GM12878 (cell line): ENCODE results near the gene TOX2. TPM values are rescaled to one million over a fixed set of nuclear protein-coding genes. Genes with fewer than 3 reads are reported as not detected.

Experiments
- ATAC-seq: fragments of 200-7000 bp; cut with Tn5 transposase; 3 replicates; pipeline ENCODE4 v1.9.1; 2020; ENCODE audit warnings: mild to moderate bottlenecking, moderate library complexity
- BruUV-seq: library from RNA; stranded (reverse); fragments of 400-500 nt; replicated peaks from 2 replicates; lab custom pipeline; 2021; lab: Mats Ljungman, UMichigan
- CTCF ChIA-PET: fragments of 300-600 bp; sonication (Branson Sonifier 250); formaldehyde crosslinking; extraction: SDS; loops from one replicate; lab custom pipeline; 2021; ENCODE audit warnings: inconsistent platforms; lab: Yijun Ruan, JAX
- POLR2A ChIA-PET: fragments of 350-600 bp; formaldehyde crosslinking; extraction: SDS; loops from one replicate; lab custom pipeline; 2021; ENCODE audit warnings: inconsistent platforms; lab: Charles Lee
- RAD21 ChIA-PET: fragments of 300-600 bp; sonication (Branson Sonifier 250); formaldehyde crosslinking; loops from one replicate; lab custom pipeline; 2023; ENCODE audit warnings: antibody characterized with exemption; ENCODE audit not compliant: unreplicated experiment; lab: Charles Lee
- SMC1A ChIA-PET: fragments of 300-600 bp; sonication (Branson Sonifier 250); formaldehyde crosslinking; loops from one replicate; lab custom pipeline; 2023; ENCODE audit not compliant: unreplicated experiment, uncharacterized antibody; lab: Charles Lee
- DNase-seq: peaks from one replicate; pipeline ENCODE4 v3.0.0-alpha.2; 2011; ENCODE audit warnings: low read depth, low spot score
- FAIRE-seq: peaks from 3 replicates; lab custom pipeline; 2011; peaks lifted over from hg19 to GRCh38; lab: Jason Lieb, UNC
- H2AFZ ChIP-seq: 2 replicates; pipeline ENCODE4 v1.6.0; 2011; ENCODE audit warnings: low read depth, low read length, control low read depth; ENCODE audit not compliant: control insufficient read depth
- H3K27ac ChIP-seq: 2 replicates; pipeline ENCODE4 v1.5.1; 2011; ENCODE audit warnings: control low read depth; ENCODE audit not compliant: control insufficient read depth, insufficient read depth
- H3K27me3 ChIP-seq, 2 experiments: replicated peaks in 1 of 2; 2 replicates each; pipeline versions ENCODE4 v1.6.0 to v1.6.1; 2011; ENCODE audit warnings: low read length in 1 of 2; ENCODE audit not compliant: control insufficient read depth in 2 of 2, insufficient read depth in 2 of 2
- H3K36me3 ChIP-seq, 2 experiments: 2 replicates each; pipeline ENCODE4 v1.5.1; 2011; ENCODE audit warnings: low read length in 1 of 2; ENCODE audit not compliant: control insufficient read depth in 2 of 2, insufficient read depth in 2 of 2
- H3K4me1 ChIP-seq: 2 replicates; pipeline ENCODE4 v1.6.1; 2011; ENCODE audit warnings: mild to moderate bottlenecking, low read length, moderate library complexity, mixed read lengths; ENCODE audit not compliant: control insufficient read depth, insufficient read depth
- H3K4me2 ChIP-seq: 2 replicates; pipeline ENCODE4 v1.6.0; 2011; ENCODE audit warnings: control low read depth; ENCODE audit not compliant: control insufficient read depth, insufficient read depth
- H3K4me3 ChIP-seq: fragments of 200-600 bp; sonication (generic); 2 replicates; pipeline ENCODE4 v1.5.1; 2016
- H3K79me2 ChIP-seq: 2 replicates; pipeline ENCODE4 v1.6.0; 2011; ENCODE audit warnings: low read length; ENCODE audit not compliant: control insufficient read depth, insufficient read depth
- H3K9ac ChIP-seq: 2 replicates; pipeline ENCODE4 v1.8.0; 2011; ENCODE audit warnings: low read length, control low read depth, mixed read lengths; ENCODE audit not compliant: control insufficient read depth, insufficient read depth
- H3K9me3 ChIP-seq: replicated peaks from 3 replicates; pipeline ENCODE4 v1.5.1; 2011; ENCODE audit warnings: mild to moderate bottlenecking, low read length; ENCODE audit not compliant: control insufficient read depth, insufficient read depth
- H4K20me1 ChIP-seq: 2 replicates; pipeline ENCODE4 v1.6.0; 2011; ENCODE audit not compliant: control insufficient read depth, insufficient read depth
- ESRRA ChIP-seq: IDR thresholded peaks from 2 replicates; pipeline ENCODE4 v1.6.1; 2012; ENCODE audit warnings: mild to moderate bottlenecking, low read length, improper control_type of control experiment
- FOXM1 ChIP-seq: IDR thresholded peaks from 2 replicates; pipeline ENCODE4 v1.6.1; 2012; ENCODE audit warnings: low read depth, mild to moderate bottlenecking, inconsistent platforms, low read length, moderate library complexity
- IKZF2 ChIP-seq, 2 experiments: fragments of 450-650 bp; IDR thresholded peaks; 2 replicates each; pipeline ENCODE4 v1.6.1; 2017; ENCODE audit warnings: mild to moderate bottlenecking in 2 of 2, moderate library complexity in 2 of 2
- NFYB ChIP-seq: IDR thresholded peaks from 2 replicates; pipeline ENCODE4 v1.6.1; 2011; ENCODE audit warnings: low read depth, mild to moderate bottlenecking, low read length, improper control_type of control experiment, moderate library complexity; ENCODE audit not compliant: insufficient read depth
- PAX5 ChIP-seq: IDR thresholded peaks from 2 replicates; pipeline ENCODE4 v1.6.1; 2011; ENCODE audit warnings: low read depth, low read length, borderline replicate concordance
- RELA ChIP-seq: fragments of 450-650 bp; IDR thresholded peaks from 2 replicates; pipeline ENCODE4 v1.8.0; 2014; ENCODE audit warnings: borderline replicate concordance; ENCODE audit not compliant: partially characterized antibody
- ZNF24 ChIP-seq: fragments of 450-650 bp; IDR thresholded peaks from 2 replicates; pipeline ENCODE4 v1.6.1; 2017; ENCODE audit warnings: antibody characterized with exemption, mild to moderate bottlenecking
- ZNF384 ChIP-seq: IDR thresholded peaks from 2 replicates; pipeline ENCODE4 v1.6.1; 2012; ENCODE audit warnings: low read depth, mild to moderate bottlenecking, low read length, improper control_type of control experiment, borderline replicate concordance
- WGBS: methylation state at CpG from one replicate; pipeline ENCODE4 v1.1.6; 2016; ENCODE audit warnings: low lambda C conversion rate; ENCODE audit not compliant: insufficient replicate concordance, insufficient coverage; ENCODE audit errors: missing lambda C conversion rate; 5-methylcytosine and 5-hydroxymethylcytosine counted together
- in situ Hi-C: fragments of 300-500 bp; cut with MboI; formaldehyde crosslinking; loops from 9 replicates; pipeline ENCODE4 v1.14.3; 2018; ENCODE audit warnings: mixed read lengths
- intact Hi-C: fragments of 100-400 bp; cut with micrococcal nuclease; formaldehyde crosslinking; loops from one replicate; pipeline ENCODE4 v1.14.2; 2022; ENCODE audit not compliant: unreplicated experiment
- polyA plus RNA-seq, 11 experiments: library from polyadenylated mRNA; depleted of rRNA in 4 of 11; unstranded in 6 of 11; stranded (reverse) in 5 of 11; fragments of >200 nt; fragmentation: Nextera tagmentation in 4 of 11; fragmentation: Illumina TruSeq in 1 of 11; extraction: Ambion mirVana in 4 of 11; extraction: Trizol in 1 of 11; gene quantifications; 1 replicate in 1 of 11; 2 replicates in 10 of 11; pipeline versions ENCODE4 v1.2.1 to v1.2.3, GENCODE V29; 2011 to 2016; ENCODE audit warnings: inconsistent platforms in 2 of 11, missing spikeins in 2 of 11, low read depth in 1 of 11
- total RNA-seq, 4 experiments: library from RNA; depleted of rRNA in 3 of 4; stranded (reverse); fragments of >200 nt in 3 of 4; fragmentation: Illumina TruSeq in 1 of 4; extraction: Trizol in 1 of 4; gene quantifications; 2 replicates each; pipeline versions ENCODE4 v1.2.1 to v1.2.3, GENCODE V29; 2013 to 2021

The TOX2 gene
- total and polyA plus RNA-seq, 10 of the 15 experiments (the other 5 are each of a cell fraction or from before 2014, with no cell fraction given) = 2.6 to 40.5 (median 7.9) TPM

DNA sequence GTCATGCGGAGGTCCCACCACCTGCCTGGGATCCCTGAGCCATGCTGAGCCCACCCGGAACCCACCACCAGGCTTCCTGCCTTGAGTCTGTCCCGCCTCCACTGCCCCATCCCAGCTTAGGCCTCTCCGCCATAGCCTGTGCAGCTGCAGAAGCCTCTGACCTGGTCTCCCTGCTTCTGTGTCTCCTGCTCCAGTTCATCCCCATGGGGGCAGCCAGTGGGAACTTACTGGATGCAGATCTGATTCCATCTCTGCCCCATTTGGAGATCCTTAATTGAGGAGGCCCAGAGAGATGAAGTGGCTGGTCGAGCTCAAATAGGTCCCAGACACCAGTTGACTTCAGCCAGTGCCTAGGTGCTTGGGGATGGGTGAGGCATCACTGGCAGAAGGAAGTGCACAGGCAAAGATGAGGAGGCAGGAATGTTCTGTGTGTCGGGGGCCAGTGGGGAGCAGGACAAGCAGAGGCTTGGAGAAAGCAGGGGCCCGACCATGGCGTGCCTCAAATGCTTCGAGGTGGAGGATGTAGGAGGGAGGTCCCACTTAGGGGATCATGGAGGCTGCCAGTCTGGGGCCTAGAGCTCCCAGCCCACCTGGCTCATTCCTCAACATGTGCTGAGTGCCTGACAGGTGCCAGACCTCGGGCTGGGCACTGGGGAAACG lies 112.8 kb downstream of the TOX2 start:
- in situ Hi-C loops = no loop called here
- no peaks in the 10 kb centered on the region for H3K36me3 ChIP-seq
- H4K20me1 ChIP-seq = no peaks in the 10 kb centered on the region
- H3K4me1 ChIP-seq = peaks cover 16% of the 10 kb centered on the region
- FAIRE-seq = no peak
- intact Hi-C loops = no loop called here
- H2AFZ ChIP-seq = no peak overlapping the region
- no peak overlapping the region for H3K27ac ChIP-seq
- H3K27me3 ChIP-seq = no peaks in the 10 kb centered on the region
- H3K9ac ChIP-seq = no peak overlapping the region
- ChIA-PET SMC1A (interaction anchor here (0.7 to 4.0 kb wide), 11 partner anchors 8 to 277 kb away, joined by 3 to 17 read pairs (median 4); no protein-coding TSS in a partner anchor), CTCF (interaction anchor here (0.8 to 2.0 kb wide), 7 partner anchors 8 to 278 kb away, joined by 3 to 9 read pairs (median 4); no protein-coding TSS in a partner anchor), RAD21 (interaction anchor here (0.7 to 2.0 kb wide), 6 partner anchors 9 to 291 kb away, joined by 3 to 14 read pairs (median 6); no protein-coding TSS in a partner anchor), POLR2A (interaction anchor here (0.6 to 1.4 kb wide), 2 partner anchors 10 to 368 kb away, joined by 3 read pairs; no protein-coding TSS in a partner anchor)
- no peak overlapping the region for H3K4me3 ChIP-seq
- no peaks in the 10 kb centered on the region; the same call in 2 of the 3 replicates for H3K9me3 ChIP-seq
- no peak for ATAC-seq
- WGBS = 83% methylated on average over 11 of the region's 11 CpGs
- DNase-seq = no peak
- H3K79me2 ChIP-seq = no peaks in the 10 kb centered on the region
- BruUV-seq = no TSS peak
- TF ChIP-seq IKZF2 (IDR thresholded peaks at IDR 0.05) (no peak), NFYB (no peak), PAX5 (no peak), FOXM1 (no peak), RELA (no peak), ESRRA (no peak), ZNF24 (no peak), ZNF384 (no peak)
- H3K4me2 ChIP-seq = no peak overlapping the region
